Activated T-helper 1 cell treated with Interleukin-2 at 50 U/mL for 16 hours (primary cell): Measurements from ENCODE around the gene CYP27C1.

Experiments
- DNase-seq: peaks from one replicate; pipeline ENCODE4 v3.0.0-alpha.2; 2020; ENCODE audit warnings: low read depth

The CYP27C1 gene

DNA sequence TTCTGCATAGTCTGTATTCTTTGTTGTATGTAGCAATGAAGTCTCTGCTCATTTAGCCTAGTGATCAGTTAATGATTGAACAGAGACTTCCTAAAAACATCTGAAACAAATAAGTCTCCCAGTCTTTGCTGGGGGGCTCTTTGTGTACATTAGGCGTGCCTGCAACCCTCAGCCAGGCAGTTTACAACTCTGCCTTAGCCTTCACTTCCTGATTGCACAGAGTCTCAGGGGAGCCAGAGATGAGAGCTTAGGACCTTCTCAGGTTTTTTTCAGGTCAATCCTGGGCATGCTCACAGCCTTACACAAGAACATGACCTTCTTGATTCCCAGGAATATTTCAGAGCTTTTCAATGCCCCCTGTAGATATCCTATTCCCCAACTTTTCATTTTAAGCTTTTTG, 69.1 kb downstream of the CYP27C1 start:
- no peak for DNase-seq

- DNase-seq = no peak
These were observed 70.7 kb downstream of the CYP27C1 start for GRCh38 chr2:127149384-127149783.

DNA sequence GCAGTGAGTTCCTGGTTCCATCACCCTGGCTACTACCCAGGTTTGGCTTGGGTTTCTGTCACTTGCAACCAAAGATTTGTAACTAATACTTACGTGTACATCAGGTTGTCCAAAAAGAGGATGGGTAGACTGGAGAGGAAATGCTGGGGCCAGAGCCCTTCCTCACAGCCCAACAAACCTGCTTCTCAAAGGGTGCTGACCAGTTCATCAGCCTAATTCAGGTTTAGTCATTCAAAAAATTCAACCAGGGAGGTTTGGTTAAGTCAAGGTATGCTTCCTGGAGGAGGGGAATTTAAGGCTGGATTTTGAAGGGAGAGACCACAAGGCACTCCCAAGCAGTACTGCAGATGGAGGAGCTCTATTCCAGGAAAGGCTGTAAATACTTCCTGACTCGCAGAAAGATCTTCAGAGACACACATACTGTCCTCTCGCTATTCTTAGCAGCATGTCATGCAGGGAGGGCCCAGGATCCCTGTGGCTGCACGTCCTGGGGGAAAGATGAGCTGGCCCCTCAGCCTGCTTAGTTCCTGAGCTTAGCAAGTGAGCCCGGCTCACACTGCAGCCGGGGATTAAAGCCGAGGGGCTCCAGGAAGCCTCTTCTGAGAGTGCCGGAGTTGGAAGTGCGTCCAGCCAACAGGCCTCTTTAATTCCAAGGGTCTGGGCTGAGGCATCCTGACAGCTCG, 73.1 kb downstream of the CYP27C1 start:
- no peak for DNase-seq

- DNase-seq = no peak
These were observed 73.9 kb downstream of the CYP27C1 start for GRCh38 chr2:127146071-127146725.

GRCh38 chr2:127145280-127145895, 74.7 kb downstream of the CYP27C1 start:
- no peak for DNase-seq

GRCh38 chr2:127143841-127144782, 76.0 kb downstream of the CYP27C1 start:
- DNase-seq = no peak

GRCh38 chr2:127142663-127143630, 77.2 kb downstream of the CYP27C1 start:
- DNase-seq = no peak

- no peak for DNase-seq
These were observed 79.6 kb downstream of the CYP27C1 start for GRCh38 chr2:127140538-127140937.

DNA sequence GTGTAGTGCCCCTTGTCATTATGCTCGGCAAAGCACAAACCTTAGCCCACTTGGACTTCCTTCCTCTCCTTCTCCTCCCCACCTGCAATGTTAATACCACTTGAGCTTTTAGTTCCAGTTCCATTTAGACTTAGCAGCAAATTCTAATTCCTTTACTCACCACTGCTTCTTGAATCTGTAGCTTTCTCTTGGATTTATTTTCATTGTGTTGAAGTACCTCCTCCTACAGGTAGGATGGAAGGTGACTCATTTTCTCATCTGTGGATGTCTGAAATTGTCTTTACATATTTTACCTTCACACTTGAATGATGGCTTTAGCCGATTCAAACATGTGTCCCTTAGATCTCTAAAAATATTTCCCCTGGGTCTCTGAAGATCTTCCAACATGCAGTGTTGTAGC, 80.3 kb downstream of the CYP27C1 start:
- DNase-seq = no peak

DNA sequence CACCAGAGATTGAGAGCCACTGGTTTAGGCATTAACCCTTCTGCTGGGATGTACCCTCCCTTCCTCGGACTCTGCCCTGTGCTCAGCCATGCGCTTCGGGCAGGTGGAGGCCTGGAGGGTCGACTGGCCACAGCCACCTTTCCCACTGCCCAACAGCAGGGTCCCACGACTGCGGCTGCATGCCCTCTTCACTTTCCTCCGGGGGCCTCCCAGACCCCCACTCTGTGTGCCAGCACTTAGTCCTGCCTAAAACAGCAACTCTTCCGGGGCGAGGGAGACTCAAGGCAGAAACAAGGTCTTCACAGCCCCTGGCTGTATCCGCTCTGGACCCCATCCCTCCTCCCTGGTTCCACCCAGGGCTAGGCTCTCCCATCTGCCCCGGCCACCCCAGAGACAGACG, 81.8 kb downstream of the CYP27C1 start:
- DNase-seq = no peak

DNA sequence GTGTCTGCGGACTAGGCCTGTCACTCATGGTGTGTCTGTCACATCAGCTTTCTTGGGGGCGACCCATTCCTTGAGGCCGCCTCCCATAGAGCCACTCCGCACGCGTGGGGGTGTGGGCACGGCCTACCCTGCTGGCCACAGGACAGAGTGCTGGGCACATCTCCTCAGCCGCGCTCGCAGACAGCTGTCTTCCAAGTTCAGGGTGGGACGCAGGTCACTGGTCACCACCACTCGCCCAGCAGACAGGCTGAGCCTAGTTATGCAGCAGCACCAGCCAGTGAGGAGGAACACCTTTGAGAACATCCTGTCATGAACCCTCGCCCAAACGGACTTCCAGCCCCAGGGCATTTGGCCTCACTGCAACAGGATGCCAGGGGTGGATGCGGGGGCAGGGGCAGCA, 82.4 kb downstream of the CYP27C1 start:
- no peak for DNase-seq

- DNase-seq = no peak
These were observed 82.9 kb downstream of the CYP27C1 start for GRCh38 chr2:127137225-127137624.

DNA sequence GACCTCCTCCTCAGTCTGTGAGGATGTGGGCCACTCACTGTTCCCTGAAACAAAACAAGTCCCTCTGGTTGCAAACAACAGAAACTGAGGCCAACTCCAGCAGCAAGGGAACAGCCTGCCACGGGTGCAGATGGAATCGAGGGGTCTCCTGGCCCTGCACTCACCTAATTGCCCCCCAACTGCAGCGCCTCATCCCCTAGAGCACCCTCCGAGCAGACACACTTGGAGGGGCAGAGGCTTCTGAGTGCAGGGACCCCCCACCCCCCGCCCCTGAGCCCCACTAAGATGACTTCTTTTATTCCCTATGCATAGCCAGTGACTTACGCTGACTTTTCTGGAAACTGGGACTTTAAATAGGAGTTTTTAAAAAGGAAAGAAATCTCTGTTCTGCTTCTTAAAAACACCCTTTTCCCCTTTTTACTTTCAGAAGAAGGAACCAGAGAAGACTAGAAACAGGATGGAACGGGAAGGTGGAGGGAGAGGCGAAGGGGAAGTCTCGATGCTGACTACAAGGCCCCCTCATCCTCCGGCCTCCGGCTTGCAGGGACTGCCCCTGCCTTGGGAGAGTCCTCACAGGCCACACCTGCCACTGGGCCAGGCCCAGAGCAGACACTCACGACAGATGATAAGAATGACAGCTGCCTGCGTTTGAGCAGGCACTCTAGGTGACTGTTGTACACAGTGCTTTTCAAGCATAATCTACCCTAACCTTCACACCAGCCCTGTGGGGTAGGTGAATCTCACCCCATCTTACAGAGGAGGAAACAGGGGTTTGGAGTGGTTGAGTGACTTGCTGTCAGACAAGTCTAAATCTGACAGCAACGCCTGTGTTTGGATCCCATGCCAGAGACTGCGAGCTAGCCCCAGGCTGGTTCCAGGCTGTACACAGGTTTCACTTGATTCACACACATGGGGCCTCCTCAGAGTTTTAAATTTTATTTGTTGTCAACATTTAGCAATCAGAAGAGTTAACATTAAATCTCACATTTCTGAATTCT, 85.0 kb downstream of the CYP27C1 start:
- no peak for DNase-seq

DNA sequence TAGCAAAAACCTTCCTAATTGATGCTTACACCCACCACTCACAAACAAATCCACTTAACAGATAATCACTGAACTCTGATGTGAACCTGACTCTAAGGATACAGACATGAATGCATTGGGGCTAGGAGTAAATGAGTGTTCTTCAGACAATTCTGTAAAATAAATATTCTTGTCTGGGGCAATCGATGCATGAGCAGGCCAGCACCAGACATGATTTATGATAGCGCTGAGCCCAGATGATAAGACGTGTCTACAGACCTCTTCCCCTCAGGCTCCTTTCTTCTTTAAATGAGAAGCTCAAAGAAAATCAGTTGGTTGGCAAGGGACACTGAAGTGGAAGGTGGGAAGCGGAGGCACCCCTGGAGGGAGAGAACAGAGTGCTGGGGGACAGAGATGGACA, 85.9 kb downstream of the CYP27C1 start:
- no peak for DNase-seq
